HG03342 (cell line): ENCODE data around the gene FAF1.

Experiments
- ATAC-seq: cut with Tn5 transposase; IDR thresholded peaks from one replicate; pipeline ENCODE4 v1.9.1; 2021; ENCODE audit warnings: mild to moderate bottlenecking, moderate library complexity; ENCODE audit not compliant: unreplicated experiment

The FAF1 gene

GRCh38 chr1:50454911-50455310 lies 505.2 kb downstream of the FAF1 start:
- ATAC-seq: no peak

DNA sequence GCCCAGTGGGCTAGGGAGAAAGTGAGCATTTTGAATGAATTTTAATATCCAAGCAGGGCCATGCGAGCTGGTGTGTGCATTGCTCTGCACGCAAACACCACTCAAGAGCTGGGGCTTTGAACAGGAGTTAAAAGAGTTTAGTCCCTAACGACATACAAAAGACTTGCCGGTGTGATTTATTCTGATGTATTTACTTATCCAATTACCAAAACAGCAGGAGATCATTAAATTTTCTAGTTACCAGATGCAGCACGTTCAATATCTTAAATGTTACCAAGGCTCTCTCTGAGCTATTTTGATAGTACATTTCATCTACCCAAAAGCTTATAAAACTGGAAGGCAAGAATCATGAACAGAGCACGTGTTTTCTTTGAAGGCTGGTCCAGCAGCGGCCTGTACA lies 506.8 kb downstream of the FAF1 start:
- no peak for ATAC-seq

- ATAC-seq: no peak
These were observed 507.4 kb downstream of the FAF1 start for GRCh38 chr1:50452700-50453099.

DNA sequence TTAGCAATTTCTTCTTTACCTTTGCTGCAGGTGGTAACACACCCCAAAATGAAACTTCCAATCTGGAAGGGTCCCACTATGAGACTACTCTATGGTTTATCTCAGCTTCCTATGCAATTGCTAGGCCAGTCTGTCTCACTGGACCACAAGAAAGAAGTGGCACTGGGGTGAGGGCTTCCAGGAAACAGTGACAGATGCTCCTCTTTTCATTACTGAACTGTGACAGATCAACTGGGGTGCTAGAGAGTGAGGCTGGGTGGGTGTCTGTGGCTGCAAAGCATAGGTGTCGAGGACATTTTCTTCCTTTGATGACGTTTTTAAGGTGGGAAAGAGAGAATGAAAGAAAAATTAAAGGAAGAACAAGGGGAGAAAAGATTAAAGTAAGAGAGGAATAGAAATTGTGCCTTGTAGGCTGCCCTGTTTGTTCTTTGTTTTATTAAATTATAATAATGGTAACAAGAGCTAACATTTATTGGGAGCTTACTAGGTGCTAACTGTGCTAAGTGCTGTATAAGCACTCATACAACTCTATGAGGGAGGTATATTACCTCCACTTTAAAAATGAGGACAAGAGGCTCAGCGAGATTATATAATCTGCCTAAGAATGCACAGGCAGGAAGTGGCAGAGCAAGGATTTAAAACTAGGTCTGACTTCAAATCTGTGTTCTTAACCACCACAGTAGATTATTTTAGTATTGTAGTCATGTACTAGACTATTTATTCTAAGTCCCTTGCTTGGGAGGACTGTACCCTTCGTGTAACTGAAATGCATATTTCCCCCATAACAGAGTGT lies 509.0 kb downstream of the FAF1 start:
- ATAC-seq: no peak

DNA sequence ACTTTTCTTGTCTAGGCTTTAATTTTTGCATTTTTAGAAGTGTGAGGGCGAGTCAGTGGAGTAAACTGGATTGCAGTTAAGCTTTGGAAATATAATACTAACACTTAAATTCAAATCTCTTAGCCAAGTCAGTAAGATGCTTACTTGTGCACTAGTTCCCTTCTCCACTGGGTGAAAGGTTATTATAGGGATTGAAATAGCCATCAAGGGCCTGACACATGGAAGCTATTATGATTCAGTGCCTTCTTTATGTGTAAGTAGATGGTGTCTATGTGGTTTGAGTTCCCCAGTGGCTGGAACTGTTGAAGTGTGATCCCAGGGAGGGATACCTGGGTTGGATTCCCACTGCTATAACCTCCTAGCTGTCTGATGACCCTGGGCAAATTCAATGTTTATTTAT lies 512.1 kb downstream of the FAF1 start:
- no peak for ATAC-seq

DNA sequence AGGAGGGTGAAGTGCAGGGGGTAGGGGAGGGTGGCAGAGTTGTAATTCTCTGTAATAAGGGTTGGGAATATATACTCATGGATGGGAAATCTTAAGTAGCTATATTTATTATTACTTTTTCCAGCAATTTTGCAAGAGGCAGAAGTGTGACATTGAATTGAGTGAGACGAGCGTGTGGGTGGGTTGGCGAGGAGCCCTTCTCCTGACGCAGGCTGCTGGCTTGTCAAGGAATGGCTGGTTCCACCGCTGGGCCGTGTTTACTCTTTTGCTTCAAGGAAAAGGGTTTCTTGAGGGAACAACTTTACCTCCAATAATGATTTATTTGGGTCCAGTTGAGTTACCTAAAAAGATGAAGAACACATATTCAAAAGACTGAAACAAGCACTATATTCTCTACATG lies 518.9 kb downstream of the FAF1 start:
- no peak for ATAC-seq

DNA sequence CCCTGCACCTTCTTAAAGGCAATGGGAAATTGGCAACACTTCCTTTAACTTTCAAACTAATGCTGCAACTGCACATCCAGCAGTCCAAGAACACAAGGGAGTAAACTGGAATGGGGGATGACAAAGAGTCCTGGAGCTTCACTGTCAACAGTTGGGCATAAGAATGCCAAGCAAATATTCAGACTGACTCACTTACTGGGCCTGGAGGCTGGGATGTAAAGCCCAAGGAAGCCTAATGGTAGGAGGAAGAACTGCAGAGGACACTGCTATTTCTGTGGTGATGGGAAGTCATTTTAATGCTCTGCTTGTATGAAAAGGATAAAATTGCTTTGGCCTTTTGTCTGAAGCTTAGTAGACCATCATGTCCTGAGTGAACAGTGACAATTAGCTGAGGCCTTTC lies 521.1 kb downstream of the FAF1 start:
- no peak for ATAC-seq

GRCh38 chr1:50436489-50436888 lies 523.6 kb downstream of the FAF1 start:
- ATAC-seq: no peak

- ATAC-seq: no peak
These were observed 530.1 kb downstream of the FAF1 start for GRCh38 chr1:50430010-50430405.

DNA sequence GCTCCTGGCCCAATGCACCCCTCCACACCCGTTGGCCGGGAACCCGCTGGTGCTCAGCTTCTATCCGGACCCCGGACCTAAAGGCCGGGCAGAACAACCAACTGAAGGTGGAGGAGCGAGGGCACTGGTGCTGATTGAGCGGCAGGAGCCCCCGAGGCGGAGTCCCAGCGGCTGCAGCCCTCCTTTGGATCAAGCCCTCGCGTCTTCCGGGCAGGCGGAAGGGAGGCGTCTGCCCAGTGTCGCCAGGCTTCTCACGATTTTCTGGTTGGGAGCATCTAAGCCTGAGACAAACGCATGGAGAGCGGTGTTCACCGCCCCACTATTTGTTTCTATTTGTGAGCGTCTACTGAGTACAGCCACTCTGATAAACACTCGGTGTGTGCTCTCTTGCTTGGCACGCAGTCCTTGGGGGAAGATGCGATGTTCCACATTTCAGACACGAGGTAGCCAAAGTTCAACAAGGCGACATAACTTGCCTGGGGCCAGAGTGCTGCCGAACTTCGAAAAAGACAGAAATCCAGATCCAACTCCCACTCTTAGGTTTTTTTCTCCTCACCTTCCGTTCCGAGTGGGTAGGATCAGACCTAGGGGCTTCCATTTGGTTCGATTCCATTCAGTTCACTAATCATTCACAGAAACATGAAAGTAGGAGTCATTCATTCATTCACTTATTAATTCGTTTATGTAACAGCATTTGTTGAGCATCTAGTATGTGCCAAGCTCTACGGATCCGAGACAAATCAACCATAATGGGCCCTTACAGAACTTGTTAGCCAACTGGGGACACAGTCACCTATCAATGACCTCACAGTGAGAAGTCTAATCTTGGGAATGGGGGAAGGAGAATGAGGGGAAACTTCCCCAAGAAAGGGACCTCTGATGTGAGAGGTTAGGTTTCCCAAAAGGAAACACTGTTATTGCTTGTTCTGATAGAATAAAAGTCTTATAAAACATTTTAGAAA lies 532.0 kb downstream of the FAF1 start:
- ATAC-seq: no peak

DNA sequence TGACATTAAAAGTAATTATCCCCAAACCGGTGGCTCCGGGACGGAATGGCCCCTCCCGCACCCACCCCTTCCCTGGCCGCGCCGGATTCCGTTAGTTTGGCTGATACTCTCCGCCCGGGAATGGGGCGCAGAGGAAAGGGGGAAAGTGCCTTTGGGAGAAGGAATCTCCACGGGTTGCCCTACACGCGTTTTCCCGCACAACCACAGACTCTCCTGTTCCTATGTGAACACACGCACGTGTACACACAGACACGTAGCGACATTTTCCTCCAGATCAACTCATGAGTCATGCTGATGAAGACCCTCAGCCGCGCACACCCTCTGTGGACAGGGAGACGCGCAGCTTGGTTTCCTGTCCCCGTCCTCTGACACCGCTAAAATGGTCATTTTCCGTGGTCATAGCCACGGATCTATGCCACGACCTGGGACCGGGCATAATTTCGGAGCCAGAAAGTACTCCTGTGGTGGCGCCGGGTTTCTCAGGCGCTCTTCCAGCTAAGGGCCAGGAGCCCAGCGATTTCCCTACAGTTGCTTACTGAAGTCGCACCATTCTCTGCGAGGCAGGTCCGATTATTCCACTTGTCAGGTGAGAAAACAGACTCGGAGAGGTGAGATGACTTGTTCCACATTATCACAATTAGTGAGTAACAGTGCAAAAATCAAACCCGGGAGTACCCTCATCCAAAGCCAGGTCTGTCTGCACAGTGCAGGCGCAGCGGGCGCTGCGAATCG lies 532.8 kb downstream of the FAF1 start:
- no peak for ATAC-seq

GRCh38 chr1:50426702-50427085 lies 533.4 kb downstream of the FAF1 start:
- no peak for ATAC-seq

- no peak for ATAC-seq
These were observed 533.9 kb downstream of the FAF1 start for GRCh38 chr1:50426108-50426700.

DNA sequence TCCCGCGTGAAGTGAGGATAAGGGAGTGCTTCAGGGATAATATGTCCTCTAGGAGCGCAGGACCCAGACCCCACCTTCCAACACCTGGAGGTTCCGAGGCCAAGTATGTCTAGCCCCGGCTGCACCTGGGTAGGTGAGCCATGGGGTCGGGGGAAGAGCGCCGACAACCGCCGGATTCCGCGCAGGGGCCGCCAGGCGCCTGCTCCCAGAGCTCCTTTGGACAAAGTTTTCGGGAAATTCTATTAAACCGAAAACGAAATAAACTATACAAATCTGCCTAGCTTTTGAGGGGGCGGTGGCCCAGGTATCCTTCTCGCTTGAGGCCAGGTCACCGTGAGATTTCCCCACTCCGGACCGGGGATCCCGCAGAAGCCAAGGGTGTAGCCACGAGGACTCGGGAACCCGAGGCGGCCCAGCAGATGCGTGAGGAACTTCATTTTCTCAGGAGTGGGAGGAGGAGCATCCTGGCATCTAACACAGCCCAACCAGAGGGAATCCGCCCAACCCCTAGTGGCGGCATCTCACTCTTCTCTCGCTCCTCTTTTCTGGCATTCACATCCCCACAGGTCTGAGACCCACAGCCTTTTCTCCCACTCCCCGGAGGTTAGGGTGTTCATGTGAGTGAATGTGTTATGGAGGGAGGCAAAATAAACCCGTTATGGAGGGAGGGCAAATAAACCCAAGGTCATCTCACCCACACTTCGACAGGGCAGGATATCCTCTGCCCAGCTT lies 534.5 kb downstream of the FAF1 start:
- ATAC-seq: no peak

- ATAC-seq: no peak
These were observed 535.1 kb downstream of the FAF1 start for GRCh38 chr1:50424884-50425375.

DNA sequence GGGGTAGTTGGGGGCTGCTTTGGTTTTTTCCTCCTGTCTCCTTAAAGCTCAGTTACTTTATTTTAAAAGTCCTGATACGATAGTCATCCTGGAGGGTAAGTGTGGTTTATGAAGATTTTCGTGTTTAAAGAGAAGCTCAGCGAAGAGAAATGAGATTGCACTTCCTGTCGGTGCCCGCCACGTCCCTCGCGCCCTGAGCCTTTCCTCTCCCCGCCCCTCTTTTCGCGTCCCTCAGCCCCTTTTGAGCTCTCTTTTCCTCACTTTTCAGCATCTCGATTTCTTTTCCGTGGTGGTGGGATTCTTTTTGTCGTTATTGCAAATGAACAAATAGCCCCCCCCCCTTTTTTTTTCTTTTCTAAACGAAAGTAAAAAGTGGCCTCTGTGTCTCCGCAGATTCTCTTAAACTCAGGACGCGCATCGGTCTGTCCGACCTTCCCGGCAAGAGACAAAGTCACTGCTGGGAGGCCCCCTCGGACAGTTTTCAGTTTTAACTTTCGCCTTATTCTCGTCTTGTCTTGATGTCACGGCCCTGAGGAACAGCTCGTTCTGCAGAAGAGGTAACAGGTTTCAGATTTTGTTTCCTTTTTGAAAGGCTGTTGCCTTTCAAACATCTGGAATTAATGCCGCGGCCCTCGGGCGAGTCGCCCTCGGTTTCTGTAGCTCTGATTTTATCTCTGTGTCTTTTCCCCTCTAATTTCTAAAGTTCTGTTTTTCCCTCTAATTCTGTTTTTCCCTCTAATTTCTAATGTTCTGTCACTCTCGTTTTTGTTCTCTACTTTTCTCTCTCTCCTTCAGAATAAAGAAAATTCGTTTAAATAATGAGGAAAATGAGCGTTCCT lies 535.8 kb downstream of the FAF1 start:
- ATAC-seq: no peak

DNA sequence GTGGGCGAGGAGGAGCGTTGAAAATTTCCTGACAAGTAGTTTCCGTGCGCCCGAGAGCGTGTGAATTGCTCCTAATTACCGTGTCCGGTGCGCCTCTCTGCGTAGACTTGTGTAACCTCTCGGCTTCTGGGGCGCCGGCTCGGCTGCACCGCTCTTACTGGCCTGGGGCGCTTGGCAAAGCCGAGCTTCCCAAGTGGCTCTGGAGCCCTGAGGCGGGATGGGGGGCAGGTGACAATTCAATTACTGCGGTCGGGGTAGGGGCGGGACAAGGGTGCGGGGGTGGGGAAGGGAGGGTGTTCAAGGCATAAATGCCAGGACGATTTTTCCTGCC lies 536.4 kb downstream of the FAF1 start:
- no peak for ATAC-seq

DNA sequence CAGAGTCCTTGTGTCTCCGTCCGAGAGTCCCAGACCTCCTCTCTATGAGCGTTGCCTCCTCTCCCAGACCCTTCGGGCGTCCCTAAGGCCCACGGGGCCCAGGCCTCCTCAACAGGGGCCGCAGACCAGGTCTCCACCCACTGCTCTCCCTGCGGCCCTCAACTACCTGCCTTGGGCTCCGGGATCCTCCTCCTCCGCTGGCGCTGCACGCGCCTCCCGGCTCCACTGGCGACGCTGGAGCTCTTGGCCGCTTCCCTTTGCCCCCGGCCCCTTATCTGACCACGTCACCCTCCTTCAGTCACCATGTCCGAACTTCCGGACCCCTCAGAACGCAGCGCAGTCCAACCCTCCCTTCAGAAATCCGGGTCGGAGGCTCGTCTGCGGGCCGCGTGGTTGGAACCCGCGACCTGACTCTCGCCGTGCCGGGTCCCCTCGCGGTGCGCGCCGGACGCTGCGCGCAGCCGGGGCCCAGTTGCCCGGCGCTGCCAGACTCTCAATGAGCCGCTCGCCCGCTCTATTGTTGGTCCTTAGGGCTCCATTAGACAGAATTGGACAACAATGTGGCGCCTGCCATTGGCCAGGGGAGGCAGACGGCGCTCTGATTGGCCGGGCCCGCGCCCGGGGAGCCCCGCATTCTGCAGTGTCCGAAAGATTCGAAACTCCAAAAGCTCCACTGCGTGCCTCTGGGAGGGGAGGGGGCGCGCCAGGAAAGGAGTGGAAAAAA lies 537.0 kb downstream of the FAF1 start, which contains the start of gene DMRTA2:
TSS of gene DMRTA2 (minus strand) at position 498 of the 724 bp plus-strand sequence. CDS start 1,907 bp downstream, outside the sequence.
- no peak for ATAC-seq

GRCh38 chr1:50422675-50422945 lies 537.5 kb downstream of the FAF1 start:
- no peak for ATAC-seq
